CD4-positive, alpha-beta T cell (primary cell): ENCODE data around the gene ZNF687. TPM values are rescaled to one million over a fixed set of nuclear protein-coding genes. Genes with fewer than 3 reads are reported as not detected.

Experiments used
- ATAC-seq: fragments of 200-7000 bp; cut with Tn5 transposase; one replicate; pipeline ENCODE4 v1.10.0; 2022; ENCODE audit warnings: mild to moderate bottlenecking; ENCODE audit not compliant: poor library complexity
- CTCF ChIA-PET: fragments of 350-600 bp; sonication (Branson Sonifier 250); formaldehyde crosslinking; loops from one replicate; lab custom pipeline; 2021; ENCODE audit warnings: antibody characterized with exemption, inconsistent platforms; lab: Charles Lee
- POLR2A ChIA-PET: fragments of 350-600 bp; sonication (Branson Sonifier 250); formaldehyde crosslinking; loops from one replicate; lab custom pipeline; 2021; ENCODE audit warnings: antibody characterized with exemption, inconsistent platforms; lab: Charles Lee
- DNase-seq, 14 experiments: peaks; one replicate each; pipeline ENCODE4 v3.0.0-alpha.2; 2013 to 2020; ENCODE audit warnings: mixed read lengths in 2 of 14
- H3K27ac ChIP-seq, 2 donors: one replicate each; pipeline versions ENCODE4 v1.5.1 to v1.7.0; 2013; ENCODE audit warnings: low read length in 2 of 2, low read depth in 1 of 2, mild to moderate bottlenecking in 1 of 2
- H3K27me3 ChIP-seq, 2 experiments: 1 replicate in 1 of 2; 2 replicates in 1 of 2; pipeline versions ENCODE4 v1.6.1 to v1.7.0; 2013; ENCODE audit warnings: low read length in 2 of 2, control low read depth in 1 of 2, mild to moderate bottlenecking in 1 of 2, moderate library complexity in 1 of 2; ENCODE audit not compliant: insufficient read depth in 2 of 2, control insufficient read depth in 1 of 2
- H3K36me3 ChIP-seq: one replicate; pipeline ENCODE4 v1.6.1; 2013; ENCODE audit warnings: low read length, control low read depth; ENCODE audit not compliant: insufficient read depth
- H3K4me1 ChIP-seq: one replicate; pipeline ENCODE4 v1.6.1; 2013; ENCODE audit warnings: low read length, control low read depth; ENCODE audit not compliant: insufficient read depth
- H3K4me3 ChIP-seq: one replicate; pipeline ENCODE4 v1.5.1; 2013; ENCODE audit warnings: mild to moderate bottlenecking, low read length, moderate library complexity
- H3K9me3 ChIP-seq, 2 experiments: 1 replicate in 1 of 2; 2 replicates in 1 of 2; pipeline versions ENCODE4 v1.6.1 to v1.7.0; 2013; ENCODE audit warnings: low read length in 2 of 2, mild to moderate bottlenecking in 2 of 2, control low read depth in 1 of 2, moderate library complexity in 1 of 2; ENCODE audit not compliant: control insufficient read depth in 1 of 2, insufficient read depth in 1 of 2
- H3K27ac Mint-ChIP-seq: one replicate; pipeline ENCODE4 v1.8.0; 2020; ENCODE audit warnings: mixed read lengths
- H3K27me3 Mint-ChIP-seq: one replicate; pipeline ENCODE4 v1.8.0; 2021; ENCODE audit warnings: mixed read lengths
- H3K36me3 Mint-ChIP-seq: one replicate; pipeline ENCODE4 v1.8.0; 2021; ENCODE audit warnings: low read depth, mixed read lengths
- H3K4me1 Mint-ChIP-seq: one replicate; pipeline ENCODE4 v1.8.0; 2021; ENCODE audit warnings: low read depth, mixed read lengths
- H3K4me3 Mint-ChIP-seq: one replicate; pipeline ENCODE4 v1.8.0; 2020; ENCODE audit warnings: mild to moderate bottlenecking, mixed read lengths
- H3K9me3 Mint-ChIP-seq: one replicate; pipeline ENCODE4 v1.8.0; 2020; ENCODE audit warnings: mixed read lengths
- CTCF ChIP-seq: fragments of 200-600 bp; IDR thresholded peaks from one replicate; pipeline ENCODE4 v1.8.0; 2022; ENCODE audit warnings: antibody characterized with exemption, mild to moderate bottlenecking
- intact Hi-C, 2 experiments: fragments of 100-400 bp; cut with DNase I in 1 of 2; cut with micrococcal nuclease in 1 of 2; formaldehyde crosslinking; loops; one replicate each; pipeline versions ENCODE4 v1.15.1 to v1.9.0; 2023 to 2025; cut with DNase I, micrococcal nuclease
- total RNA-seq, 174 experiments: library from RNA in 2 of 174; stranded (reverse) in 2 of 174; gene quantifications; one replicate each; pipeline ENCODE4 v1.2.3 and lab custom pipeline; 2021 to 2026

Gene ZNF687
- total RNA-seq, 2 experiments from 2014 or later, result 38.9 to 40.0 TPM

- Histone ChIP-seq H3K36me3 (peaks cover 96% of the 10 kb centered on the region), H3K4me3 (no peak overlapping the region), H3K27ac (no peak overlapping the region), H3K27me3 (no peaks in the 10 kb centered on the region), H3K9me3 (no peaks in the 10 kb centered on the region), H3K4me1 (peaks cover 28% of the 10 kb centered on the region)
- DNase-seq, result no peak
- POLR2A ChIA-PET, result interaction anchor here (0.7 to 2.1 kb wide), 4 partner anchors 10 to 29 kb away, joined by 3 to 8 read pairs (median 5); partner anchors contain the start of genes PI4KB and ZNF687
- H3K27ac Mint-ChIP-seq, result peak overlapping the region; percentile 59
- no peak for ATAC-seq
- intact Hi-C loops, result no loop called here
- CTCF ChIA-PET, result interaction anchor here (2.0 to 3.3 kb wide), 2 partner anchors 10 to 29 kb away, joined by 11 to 14 read pairs; no protein-coding TSS in a partner anchor
- no peaks in the 10 kb centered on the region for H3K27me3 Mint-ChIP-seq
- H3K4me3 Mint-ChIP-seq, result no peak overlapping the region
- no peak for TF ChIP-seq CTCF
- H3K36me3 Mint-ChIP-seq, result peaks cover 94% of the 10 kb centered on the region
- H3K4me1 Mint-ChIP-seq, result peaks cover 46% of the 10 kb centered on the region
- no peaks in the 10 kb centered on the region for H3K9me3 Mint-ChIP-seq
Measured at GRCh38 chr1:151311011-151311410, 28.9 kb downstream of the ZNF687 start.

- H3K4me3 Mint-ChIP-seq, result no peak overlapping the region
- peaks cover 46% of the 10 kb centered on the region for H3K4me1 Mint-ChIP-seq
- intact Hi-C loops, result no loop called here
- peaks cover 94% of the 10 kb centered on the region for H3K36me3 Mint-ChIP-seq
- H3K27ac Mint-ChIP-seq, result peak overlapping the region; percentile 59
- H3K27ac ChIP-seq, result peak overlapping the region; percentile 25 to 39
- no peaks in the 10 kb centered on the region for H3K27me3 ChIP-seq
- POLR2A ChIA-PET, result interaction anchor here (1.4 to 2.1 kb wide), 3 partner anchors 11 to 18 kb away, joined by 4 to 8 read pairs (median 6); partner anchors contain the start of gene PI4KB
- H3K9me3 Mint-ChIP-seq, result no peaks in the 10 kb centered on the region
- no peaks in the 10 kb centered on the region for H3K9me3 ChIP-seq
- DNase-seq (peak in 13 of 14 experiments; percentile 20 to 82 (median 54)), ATAC-seq (peak; percentile 91)
- H3K4me3 ChIP-seq, result no peak overlapping the region
- peaks cover 95% of the 10 kb centered on the region for H3K36me3 ChIP-seq
- TF ChIP-seq CTCF, result no peak
- H3K27me3 Mint-ChIP-seq, result no peaks in the 10 kb centered on the region
- peaks cover 28% of the 10 kb centered on the region for H3K4me1 ChIP-seq
- CTCF ChIA-PET, result interaction anchor here (0.9 to 3.3 kb wide), 3 partner anchors 11 to 28 kb away, joined by 3 to 14 read pairs (median 11); no protein-coding TSS in a partner anchor
Measured at GRCh38 chr1:151311589-151312331, 29.7 kb downstream of the ZNF687 start.

GRCh38 chr1:151312411-151312810 is 30.3 kb downstream of the ZNF687 start:
- no peak for TF ChIP-seq CTCF
- Mint-ChIP-seq H3K36me3 (peaks cover 89% of the 10 kb centered on the region), H3K27me3 (no peaks in the 10 kb centered on the region), H3K4me1 (peaks cover 46% of the 10 kb centered on the region), H3K9me3 (no peaks in the 10 kb centered on the region), H3K4me3 (no peak overlapping the region), H3K27ac (peak overlapping the region; percentile 59)
- ChIA-PET CTCF (interaction anchor here (2.0 to 3.3 kb wide), 2 partner anchors 11 to 28 kb away, joined by 11 to 14 read pairs; no protein-coding TSS in a partner anchor), POLR2A (interaction anchor here (2.1 kb wide), 1 partner anchor 15 kb away, joined by 8 read pairs; the partner anchor contains the start of gene PI4KB)
- ATAC-seq (no peak), DNase-seq (no peak)
- Histone ChIP-seq H3K9me3 (no peaks in the 10 kb centered on the region), H3K4me3 (no peak overlapping the region), H3K4me1 (peaks cover 28% of the 10 kb centered on the region), H3K36me3 (peaks cover 94% of the 10 kb centered on the region), H3K27ac (peak overlapping the region; percentile 25 to 39), H3K27me3 (no peaks in the 10 kb centered on the region)
- intact Hi-C loops, result no loop called here
